Stimulated activated CD4-positive, alpha-beta T cell treated with anti-CD3 and anti-CD28 coated beads, Interleukin-12 subunit alpha, Interleukin-12 subunit beta, amount 100 ng/mL, for 4 hours (primary cell): ENCODE results near the gene HBB.
"Not testable (repeated sequence)": the region's sequence is repeated elsewhere in the genome, so short reads cannot be mapped to it uniquely, and the experiment has no call there.

ENCODE experiments used
- DNase-seq: peaks from one replicate; pipeline ENCODE4 v3.0.0-alpha.2; 2020

Gene HBB

GRCh38 chr11:5226732-5227310 is at the start of gene HBB:
Gene HBB (minus strand): TSS chr11:5227071. CDS start chr11:5227021, 50 bp downstream.
- no peak for DNase-seq

- DNase-seq = no peak
Measured at GRCh38 chr11:5275369-5276110, 48.7 kb upstream of the HBB start.

- DNase-seq = no peak
Measured at GRCh38 chr11:5274395-5274794, 47.5 kb upstream of the HBB start.

- no peak for DNase-seq
Measured at GRCh38 chr11:5272395-5273017, 45.6 kb upstream of the HBB start.

- no peak for DNase-seq
Measured at GRCh38 chr11:5269715-5270147, 42.9 kb upstream of the HBB start, which contains the start of gene HBE1. Gene HBE1 (minus strand): TSS chr11:5269945. CDS start chr11:5269890, 55 bp downstream.

GRCh38 chr11:5267033-5267563 is 40.2 kb upstream of the HBB start:
- no peak for DNase-seq

- no peak for DNase-seq
Measured at GRCh38 chr11:5266609-5267008, 39.7 kb upstream of the HBB start.

- no peak for DNase-seq
Measured at GRCh38 chr11:5265832-5266231, 39.0 kb upstream of the HBB start.

- DNase-seq = no peak
Measured at GRCh38 chr11:5258543-5259262, 31.8 kb upstream of the HBB start.

- no peak for DNase-seq
Measured at GRCh38 chr11:5257296-5257695, 30.4 kb upstream of the HBB start.

- not testable (repeated sequence) for DNase-seq
Measured at GRCh38 chr11:5254646-5255413, 28.0 kb upstream of the HBB start, which contains the start of gene HBG2. Gene HBG2 (minus strand): TSS chr11:5254781. CDS start chr11:5254728, 53 bp downstream.

- DNase-seq = not testable (repeated sequence)
Measured at GRCh38 chr11:5254023-5254422, 27.2 kb upstream of the HBB start.

- DNase-seq = not testable (repeated sequence)
Measured at GRCh38 chr11:5253440-5253839, 26.6 kb upstream of the HBB start.

GRCh38 chr11:5252919-5253265 is 26.0 kb upstream of the HBB start:
- no peak for DNase-seq

- no peak for DNase-seq
Measured at GRCh38 chr11:5252192-5252918, 25.5 kb upstream of the HBB start.

GRCh38 chr11:5251746-5252145 is 24.9 kb upstream of the HBB start:
- DNase-seq = no peak

GRCh38 chr11:5250543-5251204 is 23.8 kb upstream of the HBB start:
- no peak for DNase-seq

- DNase-seq = not testable (repeated sequence)
Measured at GRCh38 chr11:5249807-5250396, 23.0 kb upstream of the HBB start, which contains the start of gene HBG1. Gene HBG1 (minus strand): TSS chr11:5249857. CDS start chr11:5249804, 53 bp downstream.

GRCh38 chr11:5248498-5248897 is 21.6 kb upstream of the HBB start:
- not testable (repeated sequence) for DNase-seq

GRCh38 chr11:5247472-5248192 is 20.8 kb upstream of the HBB start:
- DNase-seq = no peak
